Measurements from ENCODE around the gene SLC4A9.
"Not testable (repeated sequence)": the region's sequence is repeated elsewhere in the genome, so short reads cannot be mapped to it uniquely, and the experiment has no call there.

The SLC4A9 gene

DNA sequence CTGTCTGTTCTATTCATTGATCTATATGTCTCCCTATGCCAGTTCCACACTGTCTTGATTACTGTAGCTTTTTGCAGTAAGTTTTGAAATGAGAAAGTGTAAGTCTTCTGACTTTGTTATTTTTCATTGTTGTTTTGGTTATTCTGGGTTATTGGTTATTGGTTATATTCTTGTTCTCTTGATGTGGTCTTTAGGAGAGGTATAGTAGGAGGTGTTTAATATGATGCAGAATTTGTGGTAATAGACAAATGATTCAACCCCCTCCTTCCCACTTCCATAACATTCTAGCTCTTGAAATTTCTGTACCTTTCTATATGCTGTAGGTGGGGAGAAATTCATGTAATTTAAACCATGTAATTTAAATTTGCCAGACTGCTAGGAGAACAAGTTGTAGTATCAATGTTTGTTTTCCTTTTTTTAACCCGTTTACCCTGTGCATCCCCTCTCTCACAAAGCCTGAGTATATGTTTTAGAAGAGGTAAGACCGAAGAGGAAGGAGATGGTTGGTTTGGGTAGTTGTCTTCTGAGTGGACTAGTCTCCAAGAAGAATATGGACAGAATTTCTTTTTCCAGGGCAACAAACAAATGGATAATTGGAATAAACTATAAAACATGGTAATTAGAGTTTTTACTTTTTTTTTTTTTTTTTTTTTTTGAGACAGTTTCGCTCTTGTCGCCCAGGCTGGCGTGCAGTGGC is 60.8 kb downstream of the SLC4A9 start:
- no peaks in the 10 kb centered on the region for H3K9me2 ChIP-seq (replicated peaks; ENCODE audit: insufficient read depth, low read length)
- no peak overlapping the region for H3K27ac ChIP-seq (ENCODE audit: low read depth, low read length)
- peaks cover 30% of the 10 kb centered on the region for H4K20me1 ChIP-seq (ENCODE audit: low read depth, low read length)
- H3K4me2 ChIP-seq (ENCODE audit: low read depth, low read length, poor library complexity, severe bottlenecking): no peak overlapping the region
- H3K9ac ChIP-seq (ENCODE audit: low read length): no peak overlapping the region
- H3K27me3 ChIP-seq (ENCODE audit: low read length): no peaks in the 10 kb centered on the region
- H2AFZ ChIP-seq (ENCODE audit: low read depth, low read length, severe bottlenecking): no peak overlapping the region
- H3F3A ChIP-seq (ENCODE audit: insufficient read depth): no peaks in the 10 kb centered on the region
- no peaks in the 10 kb centered on the region for H3K9me3 ChIP-seq (ENCODE audit: insufficient read depth, low read length)
- no peak overlapping the region for H3K4me3 ChIP-seq (ENCODE audit: insufficient read depth, low read length, poor library complexity, severe bottlenecking)
- TF ChIP-seq, protein P1, sequence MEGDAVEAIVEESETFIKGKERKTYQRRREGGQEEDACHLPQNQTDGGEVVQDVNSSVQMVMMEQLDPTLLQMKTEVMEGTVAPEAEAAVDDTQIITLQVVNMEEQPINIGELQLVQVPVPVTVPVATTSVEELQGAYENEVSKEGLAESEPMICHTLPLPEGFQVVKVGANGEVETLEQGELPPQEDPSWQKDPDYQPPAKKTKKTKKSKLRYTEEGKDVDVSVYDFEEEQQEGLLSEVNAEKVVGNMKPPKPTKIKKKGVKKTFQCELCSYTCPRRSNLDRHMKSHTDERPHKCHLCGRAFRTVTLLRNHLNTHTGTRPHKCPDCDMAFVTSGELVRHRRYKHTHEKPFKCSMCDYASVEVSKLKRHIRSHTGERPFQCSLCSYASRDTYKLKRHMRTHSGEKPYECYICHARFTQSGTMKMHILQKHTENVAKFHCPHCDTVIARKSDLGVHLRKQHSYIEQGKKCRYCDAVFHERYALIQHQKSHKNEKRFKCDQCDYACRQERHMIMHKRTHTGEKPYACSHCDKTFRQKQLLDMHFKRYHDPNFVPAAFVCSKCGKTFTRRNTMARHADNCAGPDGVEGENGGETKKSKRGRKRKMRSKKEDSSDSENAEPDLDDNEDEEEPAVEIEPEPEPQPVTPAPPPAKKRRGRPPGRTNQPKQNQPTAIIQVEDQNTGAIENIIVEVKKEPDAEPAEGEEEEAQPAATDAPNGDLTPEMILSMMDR (IDR thresholded peaks at IDR 0.05; ENCODE audit: insufficient read depth, low read length, poor library complexity, severe bottlenecking): no peak
- TF ChIP-seq EZH2phosphoT487 (conservative IDR thresholded peaks at IDR 0.05; ENCODE audit: low read length): no peak
- H3K36me3 ChIP-seq (ENCODE audit: low read length): peaks cover 3% of the 10 kb centered on the region; the same call in 1 of the 2 replicates
- H3K79me2 ChIP-seq (ENCODE audit: insufficient read depth, low read length): peaks cover 97% of the 10 kb centered on the region

DNA sequence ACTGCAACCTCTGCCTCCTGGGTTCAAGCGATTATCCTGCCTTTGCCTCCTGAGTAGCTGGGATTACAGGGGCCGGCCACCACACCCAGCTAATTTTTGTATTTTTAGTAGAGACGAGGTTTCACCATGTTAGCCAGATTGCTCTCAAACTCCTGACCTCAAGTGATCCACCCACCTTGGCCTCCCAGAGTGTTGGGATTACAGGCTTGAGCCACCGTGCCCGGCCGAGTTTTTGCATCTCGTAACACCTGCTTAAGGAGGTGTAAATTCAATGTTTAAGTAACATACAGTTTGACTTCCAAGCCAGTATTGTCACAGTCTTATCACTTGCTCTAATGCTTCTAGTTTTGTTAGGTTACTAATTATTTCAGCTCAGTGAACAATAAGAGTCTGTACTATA is 61.4 kb downstream of the SLC4A9 start:
- H3K9me3 ChIP-seq (ENCODE audit: insufficient read depth, low read length); H3F3A ChIP-seq (ENCODE audit: insufficient read depth); H3K4me3 ChIP-seq (ENCODE audit: insufficient read depth, low read length, poor library complexity, severe bottlenecking); H3K9me2 ChIP-seq (replicated peaks; ENCODE audit: insufficient read depth, low read length); H3K27me3 ChIP-seq (ENCODE audit: low read length); H3K9ac ChIP-seq (ENCODE audit: low read length); H3K4me2 ChIP-seq (ENCODE audit: low read depth, low read length, poor library complexity, severe bottlenecking); H2AFZ ChIP-seq (ENCODE audit: low read depth, low read length, severe bottlenecking); H3K27ac ChIP-seq (ENCODE audit: low read depth, low read length); H3K36me3 ChIP-seq (ENCODE audit: low read length): not testable (repeated sequence)
- H3K79me2 ChIP-seq (ENCODE audit: insufficient read depth, low read length): peaks cover 97% of the 10 kb centered on the region
- H4K20me1 ChIP-seq (ENCODE audit: low read depth, low read length): peaks cover 28% of the 10 kb centered on the region

DNA sequence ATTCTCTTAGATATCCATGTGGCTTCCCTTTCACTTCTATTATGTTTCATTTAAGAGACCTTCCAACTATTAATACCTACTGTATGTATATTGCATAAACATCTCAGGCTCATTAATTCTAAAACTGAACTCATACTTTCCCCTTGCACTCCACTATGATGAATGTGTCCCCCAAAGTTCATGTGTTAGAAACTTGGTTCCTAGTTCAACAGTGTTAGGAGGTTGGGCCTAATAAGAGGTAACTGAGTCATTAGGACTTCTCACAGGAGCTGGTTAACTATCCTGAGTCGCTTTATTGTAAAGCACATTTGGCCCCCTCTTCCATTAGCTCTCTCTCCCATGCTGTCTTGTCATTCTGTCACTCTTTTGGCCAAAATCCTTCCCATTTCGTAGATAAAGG is 63.6 kb downstream of the SLC4A9 start:
- Histone ChIP-seq H3K36me3 (ENCODE audit: low read length) (no peaks in the 10 kb centered on the region), H3K9me2 (replicated peaks; ENCODE audit: insufficient read depth, low read length) (no peaks in the 10 kb centered on the region), H3F3A (ENCODE audit: insufficient read depth) (no peaks in the 10 kb centered on the region), H3K9ac (ENCODE audit: low read length) (no peak overlapping the region), H3K79me2 (ENCODE audit: insufficient read depth, low read length) (peaks cover 83% of the 10 kb centered on the region), H4K20me1 (ENCODE audit: low read depth, low read length) (peaks cover 28% of the 10 kb centered on the region), H3K9me3 (ENCODE audit: insufficient read depth, low read length) (no peaks in the 10 kb centered on the region), H2AFZ (ENCODE audit: low read depth, low read length, severe bottlenecking) (no peak overlapping the region), H3K4me3 (ENCODE audit: insufficient read depth, low read length, poor library complexity, severe bottlenecking) (no peak overlapping the region), H3K4me2 (ENCODE audit: low read depth, low read length, poor library complexity, severe bottlenecking) (no peak overlapping the region), H3K27me3 (ENCODE audit: low read length) (no peaks in the 10 kb centered on the region), H3K27ac (ENCODE audit: low read depth, low read length) (no peak overlapping the region)
- TF ChIP-seq EZH2phosphoT487 (conservative IDR thresholded peaks at IDR 0.05; ENCODE audit: low read length): no peak
- TF ChIP-seq, protein P1 (IDR thresholded peaks at IDR 0.05; ENCODE audit: insufficient read depth, low read length, poor library complexity, severe bottlenecking): no peak

DNA sequence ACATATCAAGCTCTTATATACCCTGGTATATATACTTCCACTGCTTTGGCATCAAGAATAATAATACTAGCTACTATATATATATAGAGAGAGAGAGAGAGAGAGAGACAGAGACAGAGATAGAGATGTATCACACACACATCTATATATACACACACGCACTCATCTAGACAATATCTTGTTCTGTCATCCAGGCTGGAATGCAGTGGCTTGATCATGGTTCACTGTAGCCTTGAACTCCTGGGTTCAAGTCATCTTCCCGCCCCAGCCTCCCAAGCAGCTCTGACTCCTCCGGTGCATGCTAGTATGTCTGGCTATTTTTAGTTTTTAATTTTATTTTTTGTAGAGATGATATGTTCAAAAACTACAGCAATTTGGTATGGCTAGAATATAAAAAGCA is 64.1 kb downstream of the SLC4A9 start:
- H4K20me1 ChIP-seq (ENCODE audit: low read depth, low read length): peaks cover 23% of the 10 kb centered on the region
- H3K4me3 ChIP-seq (ENCODE audit: insufficient read depth, low read length, poor library complexity, severe bottlenecking): no peak overlapping the region
- no peaks in the 10 kb centered on the region for H3K9me2 ChIP-seq (replicated peaks; ENCODE audit: insufficient read depth, low read length)
- no peaks in the 10 kb centered on the region for H3K36me3 ChIP-seq (ENCODE audit: low read length)
- no peaks in the 10 kb centered on the region for H3K9me3 ChIP-seq (ENCODE audit: insufficient read depth, low read length)
- no peak overlapping the region for H3K4me2 ChIP-seq (ENCODE audit: low read depth, low read length, poor library complexity, severe bottlenecking)
- no peaks in the 10 kb centered on the region for H3K27me3 ChIP-seq (ENCODE audit: low read length)
- TF ChIP-seq EZH2phosphoT487 (conservative IDR thresholded peaks at IDR 0.05; ENCODE audit: low read length): no peak
- TF ChIP-seq, protein P1 (IDR thresholded peaks at IDR 0.05; ENCODE audit: insufficient read depth, low read length, poor library complexity, severe bottlenecking): no peak
- no peak overlapping the region for H2AFZ ChIP-seq (ENCODE audit: low read depth, low read length, severe bottlenecking)
- no peaks in the 10 kb centered on the region for H3F3A ChIP-seq (ENCODE audit: insufficient read depth)
- H3K27ac ChIP-seq (ENCODE audit: low read depth, low read length): no peak overlapping the region
- H3K9ac ChIP-seq (ENCODE audit: low read length): no peak overlapping the region
- peaks cover 83% of the 10 kb centered on the region for H3K79me2 ChIP-seq (ENCODE audit: insufficient read depth, low read length)

All from SU-DHL-6 (cell line).